H1 (cell line): ENCODE measurements around the gene TBC1D30. TPM values are rescaled to one million over a fixed set of nuclear protein-coding genes. Genes with fewer than 3 reads are reported as not detected.

Experiments
- CTCF ChIA-PET: fragments of 300-600 bp; sonication (Branson Sonifier 250); formaldehyde crosslinking; loops from one replicate; lab custom pipeline; 2021; ENCODE audit not compliant: partially characterized antibody; lab: Charles Lee
- POLR2A ChIA-PET: fragments of 300-600 bp; sonication (Branson Sonifier 250); formaldehyde crosslinking; loops from one replicate; lab custom pipeline; 2021; ENCODE audit warnings: inconsistent platforms; ENCODE audit not compliant: partially characterized antibody; lab: Charles Lee
- DNase-seq, 2 experiments: peaks; one replicate each; pipeline versions ENCODE4 v3.0.0 to v3.0.0-alpha.2; 2010 to 2022; ENCODE audit warnings: low spot score in 2 of 2, low read depth in 1 of 2, mixed read lengths in 1 of 2
- FAIRE-seq: peaks from 2 replicates; lab custom pipeline; 2011; peaks lifted over from hg19 to GRCh38; lab: Jason Lieb, UNC
- H2AFZ ChIP-seq: 2 replicates; pipeline ENCODE4 v1.8.1; 2012; ENCODE audit warnings: low read length, inconsistent platforms
- H2AK5ac ChIP-seq: 2 replicates; pipeline ENCODE4 v1.6.1; 2013; ENCODE audit warnings: low read depth, low read length
- H2BK120ac ChIP-seq: replicated peaks from 2 replicates; pipeline ENCODE3; 2013; ENCODE audit warnings: low read depth, low read length, inconsistent platforms
- H2BK12ac ChIP-seq: 2 replicates; pipeline ENCODE4 v1.6.1; 2013; ENCODE audit warnings: low read depth, low read length
- H2BK15ac ChIP-seq: 2 replicates; pipeline ENCODE4 v1.6.1; 2013; ENCODE audit warnings: low read length
- H2BK20ac ChIP-seq: 2 replicates; pipeline ENCODE4 v1.6.1; 2013; ENCODE audit warnings: low read length
- H2BK5ac ChIP-seq: 2 replicates; pipeline ENCODE4 v1.6.1; 2013; ENCODE audit warnings: low read depth, low read length
- H3K14ac ChIP-seq: 2 replicates; pipeline ENCODE4 v1.6.1; 2013; ENCODE audit warnings: inconsistent platforms; ENCODE audit not compliant: insufficient read length
- H3K18ac ChIP-seq: 2 replicates; pipeline ENCODE4 v1.6.1; 2013; ENCODE audit warnings: low read length; ENCODE audit errors: extremely low read depth
- H3K23ac ChIP-seq: 2 replicates; pipeline ENCODE4 v1.6.1; 2013; ENCODE audit warnings: inconsistent platforms; ENCODE audit not compliant: insufficient read length
- H3K23me2 ChIP-seq: 2 replicates; pipeline ENCODE4 v1.6.1; 2013; ENCODE audit warnings: low read depth, low read length
- H3K27ac ChIP-seq: 2 replicates; pipeline ENCODE4 v1.6.1; 2011; ENCODE audit warnings: low read depth, low read length, inconsistent platforms
- H3K27me3 ChIP-seq, 4 experiments: replicated peaks in 1 of 4; 1 replicate in 1 of 4; 2 replicates in 3 of 4; pipeline versions ENCODE4 v1.6.1 to v1.8.1; 2011 to 2013; ENCODE audit warnings: low read length in 3 of 4, mild to moderate bottlenecking in 3 of 4, inconsistent platforms in 2 of 4, mixed read lengths in 2 of 4, moderate library complexity in 1 of 4; ENCODE audit not compliant: control insufficient read depth in 3 of 4, insufficient read depth in 3 of 4; ENCODE audit errors: extremely low read depth in 1 of 4
- H3K36me3 ChIP-seq, 4 experiments: 2 replicates each; pipeline versions ENCODE4 v1.6.1 to v1.8.1; 2011 to 2013; ENCODE audit warnings: mild to moderate bottlenecking in 4 of 4, low read length in 3 of 4, moderate library complexity in 2 of 4, control low read depth in 1 of 4, inconsistent platforms in 1 of 4; ENCODE audit not compliant: insufficient read depth in 4 of 4, control insufficient read depth in 2 of 4
- H3K4ac ChIP-seq: replicated peaks from 2 replicates; pipeline ENCODE3; 2013; ENCODE audit warnings: low read length, low read depth, mixed read lengths, inconsistent platforms; ENCODE audit not compliant: insufficient read length
- H3K4me1 ChIP-seq, 4 experiments: replicated peaks in 1 of 4; 1 replicate in 1 of 4; 2 replicates in 3 of 4; pipeline versions ENCODE4 v1.6.1 to v1.8.1; 2011 to 2013; ENCODE audit warnings: low read length in 3 of 4, inconsistent platforms in 2 of 4, mixed read lengths in 1 of 4; ENCODE audit not compliant: insufficient read depth in 4 of 4, control insufficient read depth in 3 of 4
- H3K4me2 ChIP-seq, 2 experiments: 2 replicates each; pipeline versions ENCODE4 v1.6.1 to v1.8.1; 2011 to 2013; ENCODE audit warnings: low read depth in 2 of 2, low read length in 2 of 2, control low read depth in 1 of 2, inconsistent platforms in 1 of 2, mild to moderate bottlenecking in 1 of 2; ENCODE audit not compliant: insufficient read depth in 1 of 2
- H3K4me3 ChIP-seq, 4 experiments: fragments of 200-600, 300-600 bp in 1 of 4; sonication (generic), shearing (Covaris generic), sonication (Bioruptor Twin) in 1 of 4; 2 replicates each; pipeline versions ENCODE4 v1.5.1 to v1.8.1; 2011 to 2016; ENCODE audit warnings: low read length in 4 of 4, low read depth in 3 of 4, control low read depth in 2 of 4, inconsistent platforms in 2 of 4, mild to moderate bottlenecking in 2 of 4, mixed read lengths in 1 of 4, moderate library complexity in 1 of 4; ENCODE audit not compliant: insufficient read depth in 2 of 4; ENCODE audit errors: extremely low read depth in 1 of 4
- H3K56ac ChIP-seq: replicated peaks from 2 replicates; pipeline ENCODE3; 2013; ENCODE audit warnings: low read depth, mild to moderate bottlenecking, mixed read lengths, low read length, inconsistent platforms; ENCODE audit not compliant: insufficient read length
- H3K79me1 ChIP-seq: 2 replicates; pipeline ENCODE4 v1.6.1; 2013; ENCODE audit warnings: low read depth, low read length, control low read depth
- H3K79me2 ChIP-seq, 2 experiments: 2 replicates each; pipeline versions ENCODE4 v1.6.1 to v1.8.1; 2012 to 2013; ENCODE audit warnings: low read length in 2 of 2, mild to moderate bottlenecking in 2 of 2, inconsistent platforms in 1 of 2; ENCODE audit not compliant: insufficient read depth in 2 of 2, control insufficient read depth in 1 of 2
- H3K9ac ChIP-seq, 4 experiments: replicated peaks in 1 of 4; 1 replicate in 1 of 4; 2 replicates in 3 of 4; pipeline versions ENCODE4 v1.6.1 to v1.8.1; 2011 to 2013; ENCODE audit warnings: low read depth in 3 of 4, low read length in 3 of 4, control low read depth in 2 of 4, mild to moderate bottlenecking in 2 of 4, moderate library complexity in 2 of 4, inconsistent platforms in 1 of 4; ENCODE audit errors: extremely low read depth in 1 of 4
- H3K9me3 ChIP-seq, 2 experiments: 2 replicates each; pipeline versions ENCODE4 v1.6.1 to v1.8.1; 2012 to 2013; ENCODE audit warnings: mild to moderate bottlenecking in 2 of 2, moderate library complexity in 2 of 2, control low read depth in 1 of 2, inconsistent platforms in 1 of 2, low read depth in 1 of 2, low read length in 1 of 2, mixed read lengths in 1 of 2; ENCODE audit not compliant: insufficient read depth in 2 of 2
- H4K20me1 ChIP-seq, 2 experiments: replicated peaks in 1 of 2; 2 replicates each; pipeline versions ENCODE3 to v1.8.1; 2011 to 2013; ENCODE audit warnings: inconsistent platforms in 2 of 2, low read length in 2 of 2, mild to moderate bottlenecking in 1 of 2; ENCODE audit not compliant: insufficient read depth in 2 of 2, control insufficient read depth in 1 of 2
- H4K5ac ChIP-seq: 2 replicates; pipeline ENCODE4 v1.6.1; 2013; ENCODE audit warnings: low read length, low read depth, mixed read lengths, inconsistent platforms; ENCODE audit not compliant: insufficient read length
- H4K8ac ChIP-seq: 2 replicates; pipeline ENCODE4 v1.8.0; 2013; ENCODE audit warnings: mild to moderate bottlenecking, moderate library complexity, low read length, inconsistent platforms; ENCODE audit not compliant: insufficient read depth; ENCODE audit errors: extremely low read depth
- H4K91ac ChIP-seq: replicated peaks from 2 replicates; pipeline ENCODE3; 2013; ENCODE audit warnings: low read length, mixed read lengths, inconsistent platforms; ENCODE audit not compliant: insufficient read length
- CHD1 ChIP-seq: IDR thresholded peaks from 2 replicates; pipeline ENCODE4 v1.6.1; 2012; ENCODE audit warnings: low read depth, low read length, improper control_type of control experiment
- CREB1 ChIP-seq: IDR thresholded peaks from 2 replicates; pipeline ENCODE4 v1.6.1; 2012; ENCODE audit warnings: inconsistent platforms
- FOSL1 ChIP-seq: IDR thresholded peaks from 2 replicates; pipeline ENCODE4 v1.6.1; 2011; ENCODE audit warnings: mild to moderate bottlenecking, low read depth, low read length, moderate library complexity; ENCODE audit not compliant: insufficient read depth
- HDAC6 ChIP-seq: IDR thresholded peaks from one replicate; pipeline ENCODE4 v1.7.1; 2012; ENCODE audit warnings: low read depth, mild to moderate bottlenecking, inconsistent platforms, low read length, moderate library complexity
- JUN ChIP-seq: IDR thresholded peaks from 2 replicates; pipeline ENCODE4 v1.6.1; 2011; ENCODE audit warnings: low read depth, mild to moderate bottlenecking, improper control_type of control experiment, low read length
- KDM1A ChIP-seq: fragments of 200-600, 300-600 bp; sonication (generic); IDR thresholded peaks from 2 replicates; pipeline ENCODE4 v1.7.1; 2016; ENCODE audit warnings: mild to moderate bottlenecking, low read length, borderline replicate concordance
- KDM5A ChIP-seq: fragments of 200-600 bp; IDR thresholded peaks from 2 replicates; pipeline ENCODE4 v1.7.1; 2012; ENCODE audit warnings: mild to moderate bottlenecking, low read length, inconsistent platforms, mixed read lengths
- SIRT6 ChIP-seq: IDR thresholded peaks from one replicate; pipeline ENCODE4 v1.7.1; 2012; ENCODE audit warnings: low read length, inconsistent platforms
- USF2 ChIP-seq: IDR thresholded peaks from 2 replicates; pipeline ENCODE4 v1.6.1; 2011; ENCODE audit warnings: low read length, improper control_type of control experiment
- WGBS, 2 experiments: shearing (Covaris generic) in 1 of 2; methylation state at CpG; one replicate each; pipeline versions ENCODE4 v1.1.6 to v1.1.7; 2013 to 2015; ENCODE audit warnings: low lambda C conversion rate in 2 of 2, mixed read lengths in 2 of 2, inconsistent platforms in 1 of 2, low coverage in 1 of 2, missing lambda C conversion rate in 1 of 2; ENCODE audit not compliant: insufficient replicate concordance in 2 of 2, insufficient coverage in 1 of 2, insufficient read length in 1 of 2; ENCODE audit errors: extremely low coverage in 1 of 2, missing lambda C conversion rate in 1 of 2; 5-methylcytosine and 5-hydroxymethylcytosine counted together
- polyA plus RNA-seq, 7 experiments: library from polyadenylated mRNA; depleted of rRNA in 3 of 7; stranded (reverse) in 5 of 7; unstranded in 2 of 7; fragments of >200 nt in 5 of 7; fragments of 200-250 nt in 2 of 7; gene quantifications; 1 replicate in 5 of 7; 2 replicates in 1 of 7; 4 replicates in 1 of 7; pipeline versions ENCODE4 v1.2.1 to v1.2.3, GENCODE V29; 2011 to 2013; ENCODE audit warnings: missing spikeins in 2 of 7, mixed read lengths in 2 of 7
- total RNA-seq: library from RNA; stranded (reverse); fragmentation: NEBNext Ultra II Directional; extraction: Animal tissue kit (Norgen Biotek cat#: 25700); gene quantifications from 2 replicates; pipeline ENCODE4 v1.2.1, GENCODE V29; 2021

TBC1D30 gene
- total and polyA plus RNA-seq, 2 of the 8 experiments (the other 6 are each of a cell fraction or from before 2014, with no cell fraction given) = 2.8 to 5.5 TPM

DNA sequence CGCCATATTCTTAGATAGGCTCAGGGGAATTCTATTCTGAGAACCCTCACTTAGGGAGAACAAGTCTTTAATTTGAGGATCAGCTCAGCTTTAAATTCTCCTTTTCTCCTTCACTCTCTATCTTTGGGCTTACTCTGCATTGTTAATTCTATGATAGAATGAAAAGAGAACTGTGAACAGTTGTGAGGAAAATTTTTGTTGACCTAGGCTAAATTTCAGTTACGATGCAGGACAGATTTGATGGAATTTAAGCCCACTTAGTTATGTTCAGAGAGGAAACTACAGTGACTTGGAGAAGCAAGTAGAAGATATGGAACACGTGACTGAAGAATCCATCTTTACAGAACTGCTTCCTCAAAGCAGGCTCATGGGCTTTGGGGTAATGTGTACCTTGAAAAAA, 82.7 kb downstream of the TBC1D30 start:
- TF ChIP-seq HDAC6 = no peak
- TF ChIP-seq CHD1 = no peak
- no peak for TF ChIP-seq USF2
- no peak for TF ChIP-seq KDM1A
- TF ChIP-seq KDM5A = no peak
- no peak for TF ChIP-seq FOSL1
- TF ChIP-seq SIRT6 = no peak
- no peak for TF ChIP-seq JUN
- no peak for TF ChIP-seq CREB1
- POLR2A ChIA-PET = no interaction called here
- H4K91ac ChIP-seq = no peak overlapping the region
- H2BK12ac ChIP-seq = no peak overlapping the region
- WGBS, 2 experiments = 91% methylated on average over 3 of the region's 3 CpGs; no CpG with 5 or more reads in 1 of the 2 experiments
- no peaks in the 10 kb centered on the region; a peak in 1 of 4 replicates for H3K9me3 ChIP-seq
- H3K23ac ChIP-seq = no peak overlapping the region
- H3K9ac ChIP-seq = no peak overlapping the region
- H3K4me2 ChIP-seq = no peak overlapping the region
- H2BK120ac ChIP-seq = no peak overlapping the region
- DNase-seq (no peak), FAIRE-seq (no peak)
- H3K18ac ChIP-seq = no peak overlapping the region
- no peaks in the 10 kb centered on the region for H3K27me3 ChIP-seq
- CTCF ChIA-PET = no interaction called here
- no peak overlapping the region for H4K8ac ChIP-seq
- no peak overlapping the region for H2BK5ac ChIP-seq
- no peak overlapping the region for H3K56ac ChIP-seq
- H3K4ac ChIP-seq = no peak overlapping the region
- H3K36me3 ChIP-seq = no peaks in the 10 kb centered on the region
- H4K20me1 ChIP-seq = no peaks in the 10 kb centered on the region
- H2AK5ac ChIP-seq = no peak overlapping the region
- H2AFZ ChIP-seq = no peak overlapping the region
- no peak overlapping the region for H3K4me3 ChIP-seq
- no peak overlapping the region for H2BK20ac ChIP-seq
- H3K27ac ChIP-seq = no peak overlapping the region
- H3K4me1 ChIP-seq = no peaks in the 10 kb centered on the region
- no peak overlapping the region for H2BK15ac ChIP-seq
- no peaks in the 10 kb centered on the region for H3K23me2 ChIP-seq
- no peak overlapping the region for H3K14ac ChIP-seq
- H3K79me1 ChIP-seq = no peaks in the 10 kb centered on the region
- no peaks in the 10 kb centered on the region for H3K79me2 ChIP-seq
- no peak overlapping the region for H4K5ac ChIP-seq
